OCI-LY7 (cell line): Measurements from ENCODE around the gene NQO2.
"Not testable (repeated sequence)": the region's sequence is repeated elsewhere in the genome, so short reads cannot be mapped to it uniquely, and the experiment has no call there.

ENCODE experiments used
- CTCF ChIP-seq: fragments of 200-600 bp; sonication (generic); conservative IDR thresholded peaks from 2 replicates; pipeline ENCODE4 v1.5.1; 2014; ENCODE audit warnings: mild to moderate bottlenecking, antibody characterized with exemption, low read length, moderate library complexity, mixed read lengths
- EZH2phosphoT487 ChIP-seq: fragments of 200-600 bp; sonication (generic); IDR thresholded peaks from 2 replicates; pipeline ENCODE4 v1.6.1; 2018; ENCODE audit warnings: low read depth, borderline replicate concordance, mild to moderate bottlenecking, mixed run types, antibody characterized with exemption, low read length, moderate library complexity, mixed read lengths

GRCh38 chr6:3008712-3009265 lies 9.1 kb downstream of the NQO2 start:
- not testable (repeated sequence) for TF ChIP-seq CTCF, EZH2phosphoT487
